NCI-H510A treated with DMSO at 0.1 percent for 48 hours (cell line): ENCODE measurements around the gene GPRIN2.
"Not testable (repeated sequence)": the region's sequence is repeated elsewhere in the genome, so short reads cannot be mapped to it uniquely, and the experiment has no call there.

Source experiments
- DNase-seq: peaks from one replicate; lab custom pipeline; 2025; lab: John Stamatoyannopoulos, UW

Gene GPRIN2

DNA sequence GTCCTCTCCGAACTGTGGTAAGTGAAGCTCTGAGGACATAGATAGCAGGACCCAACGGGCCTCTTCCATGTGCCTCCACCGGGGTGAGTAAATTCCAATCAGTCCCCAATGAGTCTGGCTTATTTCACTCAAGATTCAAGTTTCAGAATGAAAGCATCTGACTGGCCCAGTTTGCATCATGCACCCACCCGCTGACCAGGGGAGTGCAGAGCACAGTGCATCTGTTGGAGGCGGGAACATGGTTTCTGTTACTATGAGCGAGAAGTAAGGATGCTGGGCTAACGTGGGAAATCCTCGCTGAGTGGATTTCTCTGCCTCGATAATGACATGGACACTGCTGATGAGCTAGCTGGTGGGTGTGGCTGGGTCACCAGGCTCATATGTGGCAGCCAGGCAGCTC lies 10.7 kb upstream of the GPRIN2 start:
- not testable (repeated sequence) for DNase-seq

DNA sequence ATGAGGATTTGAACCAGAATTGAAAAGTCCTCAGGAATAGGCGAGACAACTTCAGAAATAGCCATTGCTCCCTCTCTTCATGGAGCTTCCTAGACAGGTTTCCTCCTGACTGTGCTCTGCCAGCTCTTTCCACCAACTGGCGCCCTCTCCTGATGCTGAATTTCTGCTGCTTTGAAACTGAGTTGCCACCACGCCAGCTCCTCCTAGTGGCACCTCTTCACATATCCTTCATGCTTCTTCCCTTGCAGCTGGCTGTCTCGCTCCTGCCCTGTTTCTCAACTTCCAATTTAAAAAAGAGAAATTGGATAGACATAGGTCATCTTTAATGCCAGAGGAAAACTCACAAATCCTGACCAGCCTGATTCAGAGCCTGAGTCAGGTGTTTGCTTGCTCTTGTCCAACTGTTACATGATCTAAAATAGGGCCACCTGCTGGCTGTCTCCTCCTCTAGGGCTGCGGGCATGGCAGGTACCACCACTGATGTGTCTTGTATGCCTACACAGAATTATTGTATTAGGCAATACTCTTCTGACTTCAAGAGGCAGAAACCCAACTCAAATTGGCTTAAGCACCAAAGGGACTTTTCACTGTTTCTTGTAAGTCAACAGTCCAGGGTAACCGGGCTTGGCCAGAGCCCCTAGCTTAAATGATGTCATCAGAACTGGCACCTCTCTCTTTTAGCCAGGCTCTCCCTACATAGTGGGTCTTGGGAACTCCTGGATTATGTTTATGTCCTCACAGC lies 9.3 kb upstream of the GPRIN2 start:
- DNase-seq: peak; percentile 68

DNA sequence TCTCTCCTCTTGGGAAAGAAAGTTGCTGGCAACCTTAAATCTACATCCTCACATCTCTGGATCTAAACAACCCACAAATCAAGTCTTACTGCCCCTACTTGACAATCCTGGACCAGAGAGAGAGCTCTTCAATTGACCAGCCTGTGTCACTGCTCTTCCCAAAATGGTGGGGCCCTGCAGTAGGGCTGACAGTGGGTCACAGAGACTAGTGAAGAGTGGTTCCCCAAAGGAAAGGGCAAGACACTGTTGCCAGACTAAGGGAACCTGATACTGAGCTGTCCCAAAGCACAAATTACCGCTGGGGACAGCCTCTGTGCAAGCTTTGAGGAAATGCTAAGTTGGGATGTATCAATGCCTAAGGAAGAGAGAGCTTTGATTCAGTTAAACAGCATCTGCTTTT lies 4.5 kb upstream of the GPRIN2 start:
- DNase-seq: no peak

GRCh38 chr10:46560381-46560780 lies 3.9 kb upstream of the GPRIN2 start:
- DNase-seq: no peak

DNA sequence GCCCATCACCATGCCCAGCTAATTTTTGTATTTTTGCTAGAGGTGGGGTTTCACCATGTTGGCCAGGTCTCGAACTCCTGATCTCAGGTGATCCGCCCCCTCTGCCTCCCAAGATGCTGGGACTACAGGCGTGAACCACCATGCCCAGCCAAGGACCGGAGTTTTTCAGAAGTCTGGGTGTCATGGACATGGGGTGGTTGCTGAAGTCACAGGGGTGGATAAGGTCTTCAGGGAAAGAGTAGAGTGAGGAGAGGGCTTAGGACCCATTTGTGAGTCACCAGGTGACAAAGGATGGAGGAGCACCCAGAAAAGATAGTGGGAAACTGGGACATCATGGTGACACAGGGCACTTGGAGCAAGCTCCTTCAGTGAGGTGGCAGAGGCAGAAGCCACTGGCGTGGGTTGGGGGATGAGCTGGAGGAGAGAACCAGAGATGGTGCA lies 2.8 kb upstream of the GPRIN2 start:
- no peak for DNase-seq

DNA sequence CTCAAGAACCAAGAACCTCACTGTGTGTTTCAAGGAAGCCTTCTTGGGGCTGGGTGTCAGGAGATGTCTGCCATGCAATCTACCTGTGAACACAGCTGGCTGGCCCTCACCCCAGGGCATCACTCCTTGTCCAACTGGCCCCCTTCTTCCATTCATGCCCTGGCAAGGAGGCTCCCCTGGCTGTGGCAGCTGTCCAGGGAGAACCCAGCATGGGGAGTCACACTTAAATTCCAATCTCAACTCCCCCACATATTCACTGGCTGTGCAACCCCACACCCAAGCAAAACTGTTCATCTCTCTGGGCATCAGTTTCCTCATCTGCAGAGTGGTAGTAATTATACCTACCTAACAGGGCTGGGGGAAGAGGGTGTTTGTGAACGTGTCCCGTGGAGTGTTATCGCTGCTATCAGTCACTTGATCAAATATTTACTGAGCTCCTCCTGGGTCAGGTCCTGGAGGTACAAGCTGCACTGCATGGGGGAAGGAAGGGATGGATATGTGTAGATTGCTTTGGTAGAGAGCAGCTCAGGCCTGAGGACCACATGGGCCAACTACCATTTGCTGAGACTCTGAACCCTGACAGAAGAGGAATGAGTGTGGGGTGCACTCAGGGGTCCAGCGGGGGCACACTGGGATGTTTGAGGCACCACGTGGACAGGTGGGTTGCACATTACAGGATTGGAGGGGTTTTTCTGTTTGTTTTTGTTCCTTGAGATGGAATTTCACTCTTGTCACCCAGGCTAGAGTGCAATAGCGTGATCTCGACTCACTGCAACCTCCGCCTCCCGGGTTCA lies 2.1 kb upstream of the GPRIN2 start:
- DNase-seq: peak; percentile 64

- DNase-seq: peak; percentile 32
Measured at GRCh38 chr10:46558122-46558391, 1.6 kb upstream of the GPRIN2 start.

GRCh38 chr10:46557319-46558121 lies 1.1 kb upstream of the GPRIN2 start:
- DNase-seq: no peak

GRCh38 chr10:46555713-46556514 lies 544 bp downstream of the GPRIN2 start:
- peak; percentile 62 for DNase-seq

DNA sequence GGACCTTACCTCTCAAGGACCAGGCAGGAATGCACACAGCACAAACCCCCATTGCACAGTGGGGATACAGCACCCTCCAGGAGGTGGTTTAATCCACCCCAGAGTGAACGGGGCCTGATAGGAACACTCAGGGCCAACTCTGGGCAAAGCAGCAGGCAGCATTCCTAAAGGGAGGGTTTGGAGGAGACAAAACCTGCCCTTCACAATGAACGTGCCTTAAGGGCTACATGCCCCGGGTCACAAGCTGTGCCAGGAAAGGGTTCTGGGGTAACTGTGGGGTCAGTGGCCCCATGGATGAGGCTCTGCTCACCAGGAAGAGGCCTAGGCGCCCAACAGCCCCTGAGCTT lies 1.1 kb downstream of the GPRIN2 start:
- no peak for DNase-seq

DNA sequence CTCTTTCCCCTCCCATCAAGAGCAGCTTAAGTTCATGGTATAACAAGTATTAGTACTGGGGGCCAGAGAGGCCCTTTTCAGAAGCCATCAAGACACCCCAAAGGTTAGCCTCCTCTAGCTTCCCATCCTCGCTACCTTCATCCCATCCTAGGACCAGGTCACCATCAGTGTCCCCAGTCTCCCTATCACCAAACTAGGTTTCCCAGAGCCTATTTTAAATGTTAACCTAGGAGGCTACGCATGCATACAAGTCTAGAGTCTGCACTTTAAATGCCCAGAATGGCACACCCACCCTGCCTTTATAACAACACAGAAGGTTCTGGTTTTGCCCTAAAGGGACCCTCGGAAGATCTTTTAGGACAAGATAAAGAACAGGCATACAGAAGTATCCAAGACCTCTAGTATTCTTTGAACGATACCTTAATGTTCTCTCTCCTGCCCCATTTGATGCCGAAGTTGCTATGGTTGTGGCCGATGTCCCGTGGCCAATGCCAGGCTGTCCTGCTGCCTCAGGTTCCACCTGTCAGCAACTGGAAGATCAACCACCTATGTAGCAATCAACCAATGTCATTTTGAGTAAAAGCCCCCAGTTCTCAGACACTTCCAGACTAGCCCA lies 2.2 kb downstream of the GPRIN2 start:
- DNase-seq: no peak

DNA sequence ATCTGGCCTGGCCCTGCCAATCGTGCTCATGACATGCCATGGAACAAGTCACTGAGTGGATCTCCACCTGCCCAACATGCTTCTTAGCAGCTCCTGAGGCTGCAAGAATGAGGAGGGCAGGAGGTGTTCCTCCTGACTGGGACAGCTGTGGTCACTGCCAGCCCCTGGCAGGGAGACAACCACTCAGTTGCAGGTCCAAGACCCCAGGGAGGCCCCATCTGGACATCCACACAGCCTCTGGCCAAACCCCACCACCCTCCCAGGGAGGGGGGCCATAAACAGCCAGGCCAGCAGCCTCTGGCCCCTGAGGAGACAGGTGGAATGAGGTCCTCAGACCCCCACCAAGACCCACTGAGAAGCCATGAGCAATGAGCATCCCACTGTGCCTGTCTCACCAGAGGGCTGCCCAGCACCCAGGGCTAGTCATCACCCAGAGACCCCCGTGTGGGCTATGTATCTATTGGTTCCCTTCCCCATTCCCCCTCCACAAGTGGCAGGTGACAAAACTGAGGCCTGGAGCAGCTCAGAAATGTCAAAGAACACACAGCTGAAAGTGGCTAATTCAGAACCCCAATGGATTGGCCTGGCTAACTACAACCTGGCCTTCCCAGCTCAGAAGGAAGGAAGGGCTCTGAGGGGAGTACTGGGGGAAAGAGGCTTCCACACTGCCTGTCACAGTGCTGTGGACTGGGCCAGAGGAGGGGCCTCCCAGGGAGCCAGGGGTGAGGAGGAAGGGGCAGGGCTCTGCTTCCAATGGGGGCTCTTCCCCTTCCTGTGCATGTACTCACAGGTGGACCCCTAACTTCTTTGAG lies 3.0 kb downstream of the GPRIN2 start:
- no peak for DNase-seq

- peak; percentile 94 for DNase-seq
Measured at GRCh38 chr10:46552526-46553237, 3.8 kb downstream of the GPRIN2 start.

- DNase-seq: no peak
Measured at GRCh38 chr10:46551701-46552525, 4.5 kb downstream of the GPRIN2 start.

DNA sequence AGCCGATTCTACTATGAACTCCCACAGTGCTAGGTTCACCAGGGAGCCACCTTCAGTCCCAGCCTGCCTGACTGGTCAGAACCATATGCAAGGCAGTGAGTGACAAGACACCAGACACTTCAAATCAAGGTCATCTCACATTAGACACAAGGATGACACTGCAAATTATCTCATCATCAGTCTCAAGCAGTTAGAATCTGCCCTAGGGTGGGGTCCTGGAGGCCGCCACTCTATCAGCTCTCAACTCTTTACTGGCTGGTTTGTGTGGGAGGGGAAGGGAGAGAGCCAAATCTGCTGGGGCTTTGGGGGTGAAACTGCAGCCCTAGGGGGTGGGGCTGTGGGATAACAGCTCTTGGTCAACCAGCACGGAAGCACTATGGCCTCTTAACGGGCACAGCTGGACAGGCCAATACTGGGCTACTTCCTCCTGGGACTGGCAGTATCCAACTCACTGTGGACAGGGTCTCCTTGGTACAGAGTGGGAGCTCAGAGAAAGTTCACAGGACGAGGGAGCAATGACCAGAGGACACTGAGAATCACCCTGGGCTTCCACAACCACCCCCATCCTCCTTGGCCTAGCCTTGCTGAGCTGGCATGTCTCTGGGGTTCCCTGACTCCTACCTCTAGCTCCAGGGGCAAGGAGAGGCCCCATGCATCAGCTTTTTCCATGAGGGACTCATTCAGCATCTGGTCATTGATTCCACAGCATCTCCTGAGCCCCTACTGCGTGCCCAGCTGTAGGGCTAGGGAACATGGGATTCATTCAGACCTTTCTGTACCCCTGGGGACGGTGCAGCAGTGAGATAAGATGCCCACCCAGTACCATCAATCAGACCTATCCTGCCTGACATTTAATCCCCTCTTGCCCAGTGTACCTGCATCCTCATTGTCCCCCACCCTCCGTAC lies 5.4 kb downstream of the GPRIN2 start:
- no peak for DNase-seq

DNA sequence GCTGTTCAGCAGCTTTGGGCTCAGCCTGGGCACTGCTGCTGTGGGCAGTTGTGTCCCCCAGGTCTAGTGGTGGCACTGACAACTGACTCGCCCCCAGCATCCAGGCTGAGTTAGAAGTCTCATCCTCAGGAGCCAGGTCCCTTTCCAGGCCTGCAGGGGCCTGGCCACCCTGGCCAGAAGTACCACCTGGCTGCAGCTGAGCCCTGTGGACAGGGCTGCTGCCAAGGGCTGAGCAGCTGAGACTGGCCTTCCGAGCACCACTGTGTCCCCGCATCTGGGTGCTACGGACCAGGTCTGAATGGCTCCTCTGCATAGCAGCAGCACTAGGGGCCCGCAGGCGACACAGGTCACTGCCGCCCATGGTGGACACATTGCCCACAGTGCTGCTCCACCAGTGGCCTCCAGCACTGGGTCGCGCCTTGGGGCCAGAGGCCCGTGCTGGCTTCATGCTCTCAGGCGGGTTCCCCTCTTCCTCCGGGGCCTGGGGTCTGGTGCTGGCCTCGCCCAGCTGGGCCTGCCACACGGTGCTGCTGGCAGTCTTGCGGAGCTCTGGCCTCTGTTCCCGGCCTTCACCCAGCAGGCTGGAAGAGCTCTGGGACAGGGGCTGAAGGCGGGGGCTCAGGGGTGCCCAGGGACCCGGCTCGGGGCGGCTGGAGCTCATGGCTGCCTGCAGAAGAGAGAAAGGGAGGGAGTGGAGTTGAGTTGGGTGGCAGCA lies 6.2 kb downstream of the GPRIN2 start:
- DNase-seq: no peak
